IMR-90 (cell line): ENCODE measurements around the gene PDE8B. TPM values are rescaled to one million over a fixed set of nuclear protein-coding genes. Genes with fewer than 3 reads are reported as not detected.

Experiments used
- ATAC-seq: fragments of 200-7000 bp; cut with Tn5 transposase; 2 replicates; pipeline ENCODE4 v1.9.1; 2020; ENCODE audit warnings: low read depth, mild to moderate bottlenecking, moderate library complexity
- BruUV-seq: library from RNA; stranded (reverse); fragments of 400-500 nt; replicated peaks from 2 replicates; lab custom pipeline; 2021; lab: Mats Ljungman, UMichigan
- CTCF ChIA-PET: fragments of 300-600 bp; formaldehyde crosslinking; extraction: SDS; loops from one replicate; lab custom pipeline; 2021; ENCODE audit warnings: antibody characterized with exemption; lab: Yijun Ruan, JAX
- POLR2A ChIA-PET: fragments of 300-600 bp; sonication (Branson Sonifier 250); formaldehyde crosslinking; loops from one replicate; lab custom pipeline; 2022; ENCODE audit warnings: antibody characterized with exemption; ENCODE audit not compliant: unreplicated experiment; lab: Charles Lee
- DNase-seq: peaks from one replicate; pipeline ENCODE4 v3.0.0; 2013
- H2AFZ ChIP-seq: replicated peaks from 2 replicates; pipeline ENCODE3; 2013; ENCODE audit warnings: low read length, mild to moderate bottlenecking; ENCODE audit not compliant: poor library complexity
- H2AK5ac ChIP-seq: 2 replicates; pipeline ENCODE4 v1.6.1; 2013; ENCODE audit warnings: low read depth, low read length, inconsistent platforms
- H2AK9ac ChIP-seq: replicated peaks from 2 replicates; pipeline ENCODE3; 2013; ENCODE audit warnings: mild to moderate bottlenecking, low read depth, low read length, moderate library complexity; ENCODE audit not compliant: poor library complexity
- H2BK120ac ChIP-seq: 2 replicates; pipeline ENCODE4 v1.6.1; 2013; ENCODE audit warnings: low read depth, low read length, inconsistent platforms
- H2BK15ac ChIP-seq: 3 replicates; pipeline ENCODE4 v1.6.1; 2013; ENCODE audit warnings: low read depth, low read length, inconsistent platforms
- H2BK20ac ChIP-seq: 2 replicates; pipeline ENCODE4 v1.6.1; 2013; ENCODE audit warnings: low read depth, mild to moderate bottlenecking, inconsistent platforms, low read length, moderate library complexity
- H2BK5ac ChIP-seq: 2 replicates; pipeline ENCODE4 v1.6.1; 2013; ENCODE audit warnings: mild to moderate bottlenecking, low read depth, low read length, inconsistent platforms; ENCODE audit not compliant: poor library complexity, severe bottlenecking
- H3K14ac ChIP-seq: replicated peaks from 2 replicates; pipeline ENCODE4 v1.6.1; 2013; ENCODE audit warnings: low read depth, low read length, inconsistent platforms
- H3K18ac ChIP-seq: 2 replicates; pipeline ENCODE4 v1.6.1; 2013; ENCODE audit warnings: low read depth, low read length, control low read depth
- H3K23ac ChIP-seq: 2 replicates; pipeline ENCODE4 v1.6.1; 2013; ENCODE audit warnings: low read depth, low read length, inconsistent platforms
- H3K27ac ChIP-seq: 2 replicates; pipeline ENCODE4 v1.5.1; 2013; ENCODE audit warnings: mild to moderate bottlenecking, control low read depth, low read length; ENCODE audit not compliant: insufficient read depth
- H3K27me3 ChIP-seq: 2 replicates; pipeline ENCODE4 v1.6.1; 2013; ENCODE audit warnings: low read length; ENCODE audit not compliant: control insufficient read depth, insufficient read depth
- H3K36me3 ChIP-seq: 2 replicates; pipeline ENCODE4 v1.6.1; 2013; ENCODE audit warnings: low read length, mixed read lengths; ENCODE audit not compliant: control insufficient read depth, insufficient read depth
- H3K4ac ChIP-seq: 2 replicates; pipeline ENCODE4 v1.6.1; 2013; ENCODE audit warnings: low read depth, low read length, inconsistent platforms
- H3K4me1 ChIP-seq: 2 replicates; pipeline ENCODE4 v1.6.1; 2013; ENCODE audit warnings: low read length, mixed read lengths; ENCODE audit not compliant: control insufficient read depth, insufficient read depth
- H3K4me2 ChIP-seq: 2 replicates; pipeline ENCODE4 v1.6.1; 2013; ENCODE audit warnings: low read depth, mild to moderate bottlenecking, control low read depth, low read length, moderate library complexity
- H3K4me3 ChIP-seq: 2 replicates; pipeline ENCODE4 v1.5.1; 2013; ENCODE audit warnings: low read depth, mild to moderate bottlenecking, control low read depth, low read length, moderate library complexity; ENCODE audit not compliant: insufficient read depth
- H3K56ac ChIP-seq: 2 replicates; pipeline ENCODE4 v1.6.1; 2013; ENCODE audit warnings: low read length, inconsistent platforms; ENCODE audit not compliant: insufficient read depth; ENCODE audit errors: extremely low read depth
- H3K79me1 ChIP-seq, 2 experiments: 2 replicates each; pipeline ENCODE4 v1.6.1; 2013; ENCODE audit warnings: low read length in 2 of 2, inconsistent platforms in 1 of 2, low read depth in 1 of 2
- H3K9ac ChIP-seq: 2 replicates; pipeline ENCODE4 v1.6.1; 2013; ENCODE audit warnings: low read depth, low read length, control low read depth
- H3K9me1 ChIP-seq: 2 replicates; pipeline ENCODE4 v1.6.1; 2013; ENCODE audit warnings: low read length, inconsistent platforms; ENCODE audit not compliant: insufficient read depth
- H3K9me3 ChIP-seq: 2 replicates; pipeline ENCODE4 v1.6.1; 2013; ENCODE audit warnings: low read length; ENCODE audit not compliant: control insufficient read depth, insufficient read depth
- H4K20me1 ChIP-seq: 2 replicates; pipeline ENCODE4 v1.6.1; 2013; ENCODE audit warnings: low read length, inconsistent platforms; ENCODE audit not compliant: insufficient read depth
- H4K5ac ChIP-seq: 2 replicates; pipeline ENCODE4 v1.6.1; 2013; ENCODE audit warnings: mild to moderate bottlenecking, low read depth, low read length, control low read depth
- H4K8ac ChIP-seq, 2 experiments: 2 replicates each; pipeline ENCODE4 v1.6.1; 2013; ENCODE audit warnings: low read depth in 2 of 2, low read length in 2 of 2, control low read depth in 1 of 2, inconsistent platforms in 1 of 2
- H4K91ac ChIP-seq: 2 replicates; pipeline ENCODE4 v1.6.1; 2013; ENCODE audit warnings: low read depth, low read length, inconsistent platforms; ENCODE audit not compliant: insufficient read depth
- BHLHE40 ChIP-seq: fragments of 150-350 bp; IDR thresholded peaks from 2 replicates; pipeline ENCODE4 v1.6.1; 2016; ENCODE audit warnings: mild to moderate bottlenecking, low read depth, low read length
- CEBPB ChIP-seq: IDR thresholded peaks from 2 replicates; pipeline ENCODE4 v1.6.1; 2012; ENCODE audit warnings: low read depth, low read length, improper control_type of control experiment
- CHD1 ChIP-seq: IDR thresholded peaks from 2 replicates; pipeline ENCODE4 v1.6.1; 2012; ENCODE audit warnings: low read depth, low read length, improper control_type of control experiment
- CTCF ChIP-seq: conservative IDR thresholded peaks from 2 replicates; pipeline ENCODE4 v1.5.1; 2012; ENCODE audit warnings: mild to moderate bottlenecking, low read depth, low read length, improper control_type of control experiment
- ELK1 ChIP-seq: fragments of 150-350 bp; IDR thresholded peaks from 2 replicates; pipeline ENCODE4 v1.6.1; 2016; ENCODE audit warnings: low read depth, mild to moderate bottlenecking, low read length, moderate library complexity, borderline replicate concordance
- FOS ChIP-seq: fragments of 150-350 bp; IDR thresholded peaks from 2 replicates; pipeline ENCODE4 v1.6.1; 2016; ENCODE audit warnings: low read depth, low read length
- MAFK ChIP-seq: IDR thresholded peaks from 2 replicates; pipeline ENCODE4 v1.6.1; 2012; ENCODE audit warnings: low read depth, low read length, improper control_type of control experiment
- MAZ ChIP-seq: IDR thresholded peaks from 2 replicates; pipeline ENCODE4 v1.6.1; 2012; ENCODE audit warnings: low read depth, mild to moderate bottlenecking, low read length, improper control_type of control experiment, moderate library complexity, borderline replicate concordance
- MXI1 ChIP-seq: IDR thresholded peaks from 2 replicates; pipeline ENCODE4 v1.6.1; 2012; ENCODE audit warnings: low read depth, mild to moderate bottlenecking, low read length, moderate library complexity, borderline replicate concordance
- NFE2L2 ChIP-seq: fragments of 150-350 bp; IDR thresholded peaks from 2 replicates; pipeline ENCODE4 v1.6.1; 2016; ENCODE audit warnings: low read depth, mild to moderate bottlenecking, low read length
- POLR2A ChIP-seq: IDR thresholded peaks from 2 replicates; pipeline ENCODE4 v1.6.1; 2012; ENCODE audit warnings: mild to moderate bottlenecking, low read depth, low read length
- RAD21 ChIP-seq: IDR thresholded peaks from 2 replicates; pipeline ENCODE4 v1.6.1; 2012; ENCODE audit warnings: low read length, improper control_type of control experiment
- RCOR1 ChIP-seq: IDR thresholded peaks from 2 replicates; pipeline ENCODE4 v1.6.1; 2012; ENCODE audit warnings: mild to moderate bottlenecking, low read length, improper control_type of control experiment; ENCODE audit not compliant: insufficient replicate concordance
- RFX5 ChIP-seq: IDR thresholded peaks from 2 replicates; pipeline ENCODE4 v1.8.0; 2012; ENCODE audit warnings: low read depth, mild to moderate bottlenecking, low read length, moderate library complexity
- SMC3 ChIP-seq: fragments of 150-350 bp; IDR thresholded peaks from 2 replicates; pipeline ENCODE4 v1.6.1; 2016; ENCODE audit warnings: low read depth, mild to moderate bottlenecking, antibody characterized with exemption, low read length, moderate library complexity
- USF2 ChIP-seq: fragments of 150-350 bp; IDR thresholded peaks from 2 replicates; pipeline ENCODE4 v1.6.1; 2017; ENCODE audit warnings: mild to moderate bottlenecking, antibody characterized with exemption, low read length, low read depth
- WGBS, 2 experiments: methylation state at CpG; one replicate each; pipeline versions ENCODE4 v1.1.5 to v1.1.7; 2013; ENCODE audit warnings: missing lambda C conversion rate in 2 of 2; ENCODE audit not compliant: insufficient read length in 1 of 2; ENCODE audit errors: extremely low coverage in 2 of 2; 5-methylcytosine and 5-hydroxymethylcytosine counted together
- dilution Hi-C: fragments of 300-500 bp; cut with HindIII; formaldehyde crosslinking; loops from one replicate; pipeline ENCODE4 v1.14.3; 2018; ENCODE audit warnings: low sequenced_read_pairs; ENCODE audit not compliant: unreplicated experiment
- in situ Hi-C: fragments of 300-500 bp; cut with MboI; formaldehyde crosslinking; loops from 3 replicates; pipeline ENCODE4 v1.14.3; 2019; ENCODE audit warnings: low sequenced_read_pairs, inconsistent platforms, mixed read lengths
- intact Hi-C: fragments of 100-400 bp; cut with micrococcal nuclease; formaldehyde crosslinking; loops from 2 replicates; pipeline ENCODE4 v1.10.0; 2022
- polyA plus RNA-seq, 3 experiments: library from polyadenylated mRNA; depleted of rRNA; stranded (reverse); fragments of >200 nt; gene quantifications; 2 replicates each; pipeline ENCODE4 v1.2.3, GENCODE V29; 2012; ENCODE audit warnings: low replicate concordance in 1 of 3
- total RNA-seq: library from RNA; depleted of rRNA; stranded (reverse); fragments of >200 nt; gene quantifications from 2 replicates; pipeline ENCODE4 v1.2.3, GENCODE V29; 2012

The PDE8B gene
- total and polyA plus RNA-seq, 2 of the 4 experiments (the other 2 are of a cell fraction), result under 0.01 to 0.03 TPM

GRCh38 chr5:77328930-77329647, 118.6 kb downstream of the PDE8B start:
- no peak for TF ChIP-seq NFE2L2
- TF ChIP-seq FOS, result no peak
- no peak for TF ChIP-seq RCOR1
- TF ChIP-seq CEBPB, result no peak
- TF ChIP-seq POLR2A, result no peak
- no peak for TF ChIP-seq CHD1
- TF ChIP-seq MAFK, result no peak
- TF ChIP-seq BHLHE40, result no peak
- no peak for TF ChIP-seq CTCF
- TF ChIP-seq USF2, result no peak
- TF ChIP-seq SMC3, result no peak
- no peak for TF ChIP-seq RFX5
- no peak for TF ChIP-seq MAZ
- TF ChIP-seq MXI1, result no peak
- no peak for TF ChIP-seq ELK1
- TF ChIP-seq RAD21, result no peak

More at GRCh38 chr5:77328930-77329647, 118.6 kb downstream of the PDE8B start:
- H3K56ac ChIP-seq, result no peak overlapping the region
- DNase-seq (no peak), ATAC-seq (no peak)
- intact Hi-C loops, result no loop called here
- no peaks in the 10 kb centered on the region for H4K20me1 ChIP-seq
- no peak overlapping the region for H2BK15ac ChIP-seq
- no peak overlapping the region for H2AK5ac ChIP-seq
- no peak overlapping the region for H2BK5ac ChIP-seq
- in situ Hi-C loops, result no loop called here
- no peaks in the 10 kb centered on the region for H3K36me3 ChIP-seq
- ChIA-PET CTCF (no interaction called here), POLR2A (no interaction called here)
- H3K4me1 ChIP-seq, result no peaks in the 10 kb centered on the region
- no peak overlapping the region for H3K4ac ChIP-seq
- no peak overlapping the region for H3K4me2 ChIP-seq
- H3K9me3 ChIP-seq, result no peaks in the 10 kb centered on the region
- dilution Hi-C loops, result no loop called here
- no peak overlapping the region for H4K5ac ChIP-seq
- H4K8ac ChIP-seq, result no peak overlapping the region
- H3K14ac ChIP-seq, result no peak overlapping the region
- no peak overlapping the region for H3K23ac ChIP-seq
- H2AK9ac ChIP-seq, result no peak overlapping the region
- H3K9me1 ChIP-seq, result no peaks in the 10 kb centered on the region
- H4K91ac ChIP-seq, result no peak overlapping the region
- H3K79me1 ChIP-seq, result no peaks in the 10 kb centered on the region
- 91% methylated on average over 3 of the region's 10 CpGs; no CpG with 5 or more reads in 1 of the 2 experiments for WGBS, 2 experiments
- H3K27me3 ChIP-seq, result peaks cover 14% of the 10 kb centered on the region
- H3K18ac ChIP-seq, result no peak overlapping the region
- no TSS peak for BruUV-seq
- H2BK20ac ChIP-seq, result no peak overlapping the region
- H2BK120ac ChIP-seq, result no peak overlapping the region
- H3K27ac ChIP-seq, result no peak overlapping the region
- no peak overlapping the region for H3K4me3 ChIP-seq
- H3K9ac ChIP-seq, result no peak overlapping the region
- no peak overlapping the region for H2AFZ ChIP-seq
